SU-DHL-6 (cell line): ENCODE data around the gene C10orf62.

Experiments
- CTCF ChIP-seq: fragments of 200-600 bp; sonication (generic); IDR thresholded peaks from one replicate; pipeline ENCODE4 v1.5.1; 2017; ENCODE audit warnings: antibody characterized with exemption, mild to moderate bottlenecking, low read length, moderate library complexity; ENCODE audit not compliant: insufficient read depth, poor library complexity, severe bottlenecking
- EZH2phosphoT487 ChIP-seq: fragments of 200-600 bp; sonication (generic), shearing (Covaris generic); conservative IDR thresholded peaks from 2 replicates; pipeline ENCODE4 v1.6.1; 2018; ENCODE audit warnings: mild to moderate bottlenecking, antibody characterized with exemption, low read length, moderate library complexity, mixed read lengths

- TF ChIP-seq CTCF (no peak), EZH2phosphoT487 (no peak)
Observed at GRCh38 chr10:97573672-97574071, 15.8 kb upstream of the C10orf62 start.
